ENCODE data around the gene NRSN2. TPM values are rescaled to one million over a fixed set of nuclear protein-coding genes. Genes with fewer than 3 reads are reported as not detected.
A peak's percentile ranks its signal among the peaks of the same experiment; 100 is the strongest.
"Not testable (repeated sequence)": the region's sequence is repeated elsewhere in the genome, so short reads cannot be mapped to it uniquely, and the experiment has no call there.

The NRSN2 gene
- total RNA-seq, 1 donor from 2014 or later: 24.5 TPM

- TF ChIP-seq CTCF (IDR thresholded peaks at IDR 0.05): no peak
- intact Hi-C loops (cut with DNase I): loop anchor here (10.0 kb wide), 2 partner anchors 1066 to 1566 kb away; partner anchors contain the start of genes FKBP1A and SIRPA
- Histone ChIP-seq H3K4me1 (peaks cover 0 to 5% of the 10 kb centered on the region in 2 donors), H3K27ac (peak overlapping the region; percentile 77 to 98), H3K27me3 (no peaks in the 10 kb centered on the region), H3K36me3 (no peaks in the 10 kb centered on the region), H3K9me3 (no peaks in the 10 kb centered on the region), H3K4me3 (no peak overlapping the region)
- no peak for DNase-seq (ENCODE audit: low spot score in 2 of 2)
Measured at GRCh38 chr20:328975-329695, 17.8 kb upstream of the NRSN2 start.

GRCh38 chr20:329851-330232 is 17.1 kb upstream of the NRSN2 start:
- TF ChIP-seq CTCF (IDR thresholded peaks at IDR 0.05): no peak
- Histone ChIP-seq H3K36me3 (no peaks in the 10 kb centered on the region), H3K27me3 (no peaks in the 10 kb centered on the region), H3K27ac (peak overlapping the region; percentile 38 to 98), H3K4me1 (peaks cover 0 to 5% of the 10 kb centered on the region in 2 donors), H3K9me3 (no peaks in the 10 kb centered on the region), H3K4me3 (no peak overlapping the region)
- DNase-seq (ENCODE audit: low spot score in 2 of 2): no peak
- intact Hi-C loops (cut with DNase I): loop anchor here (1.0 to 10.0 kb wide), 4 partner anchors 63 to 1565 kb away; partner anchors contain the start of genes FKBP1A and SIRPA

GRCh38 chr20:330233-331149 is 16.4 kb upstream of the NRSN2 start:
- peak; percentile 76 to 86 (median 85) for TF ChIP-seq CTCF (IDR thresholded peaks at IDR 0.05)
- no peaks in the 10 kb centered on the region for H3K27me3 ChIP-seq
- intact Hi-C loops (cut with DNase I): loop anchor here (1.0 to 2.0 kb wide), 2 partner anchors 63 to 124 kb away; no protein-coding TSS in a partner anchor
- H3K27ac ChIP-seq: no peak overlapping the region
- peaks cover 0 to 5% of the 10 kb centered on the region in 2 donors for H3K4me1 ChIP-seq
- H3K4me3 ChIP-seq: no peak overlapping the region
- H3K36me3 ChIP-seq: no peaks in the 10 kb centered on the region
- DNase-seq (ENCODE audit: low spot score in 2 of 2): peak in 1 of 2 donors; percentile 76
- H3K9me3 ChIP-seq: no peaks in the 10 kb centered on the region

DNA sequence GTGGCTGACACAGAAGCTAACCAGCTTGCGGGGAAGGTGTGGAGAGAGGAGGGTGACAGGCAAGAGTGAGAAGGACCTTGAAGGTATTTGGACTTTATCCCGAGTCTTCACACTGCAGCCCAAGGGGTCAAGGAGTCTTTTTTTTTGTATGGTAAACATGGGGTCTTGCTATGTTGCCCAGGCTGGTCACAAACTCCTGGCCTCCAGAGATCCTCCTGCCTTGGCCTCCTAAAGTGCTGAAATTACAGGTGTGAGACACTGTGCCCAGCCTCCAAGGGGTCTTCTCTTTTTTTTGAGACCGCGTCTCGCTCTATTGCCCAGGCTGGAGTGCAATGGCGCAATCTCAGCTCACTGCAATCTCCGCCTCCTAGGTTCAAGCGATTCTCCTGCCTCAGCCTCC is 12.3 kb upstream of the NRSN2 start:
- no peak overlapping the region for H3K27ac ChIP-seq
- no peaks in the 10 kb centered on the region for H3K27me3 ChIP-seq
- no peaks in the 10 kb centered on the region for H3K36me3 ChIP-seq
- intact Hi-C loops (cut with DNase I): no loop called here
- no peaks in the 10 kb centered on the region for H3K9me3 ChIP-seq
- H3K4me1 ChIP-seq: no peaks in the 10 kb centered on the region
- no peak for TF ChIP-seq CTCF (IDR thresholded peaks at IDR 0.05)
- no peak for DNase-seq (ENCODE audit: low spot score in 2 of 2)
- H3K4me3 ChIP-seq: no peak overlapping the region

DNA sequence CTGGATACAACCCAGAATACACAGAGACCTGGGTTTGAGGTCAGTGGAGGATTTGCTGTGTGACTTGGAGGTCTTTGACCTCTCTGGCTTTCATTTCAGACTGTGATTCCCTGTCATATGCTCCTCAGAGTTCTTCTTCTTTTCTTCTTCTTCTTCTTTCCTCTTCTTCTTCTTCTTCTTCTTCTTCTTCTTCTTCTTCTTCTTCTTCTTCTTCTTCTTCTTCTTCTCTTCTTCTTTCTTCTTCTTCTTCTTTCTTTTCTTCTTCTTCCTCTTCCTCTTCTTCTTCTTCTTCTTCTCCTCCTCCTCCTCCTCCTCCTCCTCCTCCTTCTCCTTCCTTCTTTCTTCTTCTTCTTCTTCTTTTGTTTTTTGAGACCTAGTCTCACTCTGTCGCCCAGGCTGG is 10.9 kb upstream of the NRSN2 start:
- H3K4me1 ChIP-seq; DNase-seq (ENCODE audit: low spot score in 2 of 2); H3K36me3 ChIP-seq; H3K4me3 ChIP-seq; H3K9me3 ChIP-seq; intact Hi-C loops (cut with DNase I); H3K27ac ChIP-seq; H3K27me3 ChIP-seq: not testable (repeated sequence)

- H3K9me3 ChIP-seq: peaks cover 0 to 8% of the 10 kb centered on the region in 2 donors
- no peaks in the 10 kb centered on the region for H3K36me3 ChIP-seq
- no peaks in the 10 kb centered on the region for H3K27me3 ChIP-seq
- no peak for TF ChIP-seq CTCF (IDR thresholded peaks at IDR 0.05)
- H3K27ac ChIP-seq: no peak overlapping the region
- intact Hi-C loops (cut with DNase I): no loop called here
- H3K4me1 ChIP-seq: peaks cover 0 to 4% of the 10 kb centered on the region in 2 donors
- no peak overlapping the region for H3K4me3 ChIP-seq
- no peak for DNase-seq (ENCODE audit: low spot score in 2 of 2)
Measured at GRCh38 chr20:341682-342081, 5.2 kb upstream of the NRSN2 start.

Measured in ascending aorta (tissue), 2 donors.